IPS DF 4.7 (cell line): Measurements from ENCODE around the gene UBE2O.

Source experiments
- DNase-seq: peaks from one replicate; pipeline ENCODE4 v3.0.0-alpha.2; 2013; ENCODE audit warnings: low spot score; ENCODE audit errors: extremely low read depth

The UBE2O gene

DNA sequence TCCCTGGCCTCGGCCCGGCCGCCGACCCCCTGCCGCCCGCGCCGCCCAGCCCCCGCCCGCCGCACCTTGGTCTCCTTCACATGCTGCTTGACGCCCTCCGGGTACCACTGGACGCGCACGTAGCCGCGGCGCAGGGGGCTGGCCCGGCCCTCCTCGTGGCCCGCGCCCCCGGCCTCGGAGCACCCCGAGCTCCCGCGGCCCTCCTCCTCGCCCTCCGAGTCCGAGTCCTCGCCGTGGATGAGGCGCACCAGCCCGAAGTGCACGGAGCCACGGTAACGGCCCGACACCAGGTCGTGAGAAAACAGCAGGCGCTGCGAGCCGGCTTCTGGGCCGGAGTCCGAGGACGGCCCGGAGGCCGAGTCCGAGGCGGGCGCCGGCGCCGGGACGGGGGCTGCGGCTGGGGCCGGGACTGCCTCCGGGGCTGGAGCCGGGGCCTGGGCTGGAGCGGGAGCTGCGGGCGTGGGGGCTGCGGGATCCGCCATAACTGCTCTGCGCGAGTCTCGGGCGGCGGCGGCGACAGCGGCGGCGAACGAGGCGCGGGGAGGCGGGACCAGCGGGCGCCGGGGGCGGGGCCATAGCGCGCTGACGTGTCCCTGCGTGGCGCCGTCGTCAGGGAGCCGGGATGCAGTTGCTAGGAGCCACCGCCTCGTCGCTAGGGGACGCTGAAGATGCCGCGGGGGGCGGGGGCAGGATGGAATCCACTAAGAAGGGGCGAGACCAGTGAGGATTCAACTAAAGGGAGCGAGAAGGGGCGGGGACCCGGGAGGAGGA lies at the start of gene UBE2O:
TSS of gene UBE2O (minus strand) at position 493 of the 771 bp plus-strand sequence. CDS start at position 482, 11 bp downstream.
- no peak for DNase-seq

DNA sequence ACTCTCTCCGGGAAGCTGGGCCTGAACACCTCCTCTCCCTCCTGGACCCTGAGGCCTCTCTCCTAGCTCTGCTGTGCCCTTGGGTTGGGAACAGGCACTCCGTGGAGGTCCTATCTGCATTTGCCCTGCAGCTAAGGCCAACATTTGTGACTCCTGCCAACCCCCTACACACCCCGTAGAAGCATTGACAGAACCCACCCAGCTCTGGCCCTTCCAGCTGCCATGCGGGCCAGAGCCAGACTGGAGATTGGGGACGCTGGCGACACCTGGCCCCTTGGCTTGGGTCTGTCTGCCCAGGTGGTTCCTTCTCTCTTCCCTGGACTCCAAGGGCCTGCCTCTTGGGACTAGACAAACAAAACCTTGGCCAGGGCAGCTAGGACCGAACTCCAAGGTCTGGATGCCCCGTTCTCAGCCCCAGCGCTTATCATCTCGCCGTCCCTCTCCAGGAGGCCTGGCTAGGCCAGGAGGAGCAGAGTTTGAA lies 48.9 kb upstream of the UBE2O start:
- no peak for DNase-seq

DNA sequence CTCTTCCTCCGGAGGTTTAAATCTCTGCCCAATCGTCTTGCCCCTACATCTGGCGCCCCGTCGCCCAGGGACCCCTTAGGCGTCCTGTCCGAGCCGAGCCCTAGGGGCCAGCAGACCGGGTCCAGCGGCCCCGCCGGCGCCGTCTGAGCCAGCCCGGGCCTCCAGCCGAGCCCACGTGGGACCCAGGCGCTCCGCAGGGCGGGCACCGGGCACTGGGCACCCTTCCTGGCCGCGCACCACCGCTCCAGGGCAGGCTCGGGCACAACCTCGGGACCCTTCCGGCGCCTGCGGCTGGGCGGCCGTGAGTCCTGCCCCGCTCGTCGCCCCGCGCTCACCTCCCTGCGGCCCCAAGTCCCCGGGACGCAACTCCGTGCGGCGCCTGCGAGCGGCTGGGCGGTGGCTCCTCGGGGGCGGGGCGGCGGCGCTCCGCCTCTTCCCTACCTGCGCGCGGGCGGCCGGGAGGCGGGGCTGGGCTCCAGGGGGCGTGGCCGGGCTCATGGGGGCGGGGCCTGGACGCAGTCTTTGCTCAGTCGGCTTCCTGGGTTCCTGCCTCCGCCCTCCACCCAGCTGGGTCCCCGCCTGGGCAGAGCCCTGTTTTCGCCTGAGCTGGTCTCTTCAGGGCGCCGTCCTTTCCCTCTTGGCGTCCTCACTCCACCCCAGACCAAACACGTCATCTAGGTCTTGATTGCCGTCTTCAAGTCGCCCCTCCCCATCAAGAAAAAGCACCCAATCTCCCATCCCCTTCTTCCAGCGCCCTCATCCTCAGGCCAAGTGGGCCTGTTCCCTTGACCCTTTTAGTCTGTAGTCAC lies 48.3 kb upstream of the UBE2O start, which contains the start of gene RHBDF2:
TSS of gene RHBDF2 (minus strand) at position 406 of the 809 bp plus-strand sequence. CDS start 19,899 bp downstream, outside the sequence.
- DNase-seq = no peak

- no peak for DNase-seq
These were observed 47.7 kb upstream of the UBE2O start for GRCh38 chr17:76500747-76501017.

DNA sequence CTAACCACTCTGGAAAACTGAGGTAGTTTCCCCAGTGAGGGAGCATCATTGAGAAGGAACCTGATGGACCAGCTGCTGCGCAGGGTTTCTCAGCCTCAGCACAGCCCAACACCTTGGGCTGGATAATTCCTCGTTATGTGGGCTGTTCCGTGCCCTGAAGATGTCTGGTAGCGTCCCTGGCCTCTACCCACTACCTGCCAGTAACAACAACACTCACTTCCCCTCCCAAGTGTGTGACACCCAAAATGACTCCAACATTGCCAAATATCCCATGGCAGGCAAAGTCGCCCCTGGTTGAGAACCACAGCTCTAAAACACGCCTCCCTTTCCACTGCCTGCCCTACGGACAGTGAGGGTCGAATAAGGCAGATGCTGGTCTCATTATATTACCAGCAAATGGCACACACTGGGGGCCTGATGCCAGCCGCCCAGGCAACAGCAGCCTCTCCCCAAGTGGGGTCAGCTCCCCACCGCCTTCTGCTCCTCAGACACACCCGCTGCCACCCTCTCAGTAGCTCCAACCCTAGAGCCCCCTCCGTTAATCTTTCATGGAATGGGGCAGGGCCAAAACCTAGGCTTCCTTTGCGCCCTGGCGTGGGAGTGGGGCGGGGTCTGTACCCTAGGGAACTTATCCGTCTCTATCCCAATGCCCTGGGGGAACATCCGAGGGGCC lies 47.3 kb upstream of the UBE2O start:
- no peak for DNase-seq

GRCh38 chr17:76499267-76499667 lies 46.3 kb upstream of the UBE2O start:
- DNase-seq = no peak

DNA sequence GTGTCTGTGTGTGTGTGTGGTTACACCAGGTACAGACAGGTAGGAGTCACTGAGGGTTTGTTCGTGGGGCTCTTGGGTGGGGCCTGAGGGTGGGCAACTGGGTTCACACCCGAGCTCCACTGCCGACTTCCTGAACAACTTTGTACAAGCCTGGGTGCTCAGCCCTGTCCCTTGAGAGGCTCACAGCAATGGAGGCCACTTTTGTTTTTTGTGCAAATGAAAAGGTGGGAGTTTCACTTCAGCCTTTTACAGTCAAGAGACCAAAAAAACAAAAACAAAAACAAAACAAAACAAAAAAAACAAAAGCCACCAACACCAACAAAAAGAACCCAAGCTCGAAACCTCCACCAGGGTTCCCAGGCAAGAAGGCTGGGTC lies 45.9 kb upstream of the UBE2O start:
- DNase-seq = no peak

- DNase-seq = no peak
These were observed 45.3 kb upstream of the UBE2O start for GRCh38 chr17:76497979-76498875.

DNA sequence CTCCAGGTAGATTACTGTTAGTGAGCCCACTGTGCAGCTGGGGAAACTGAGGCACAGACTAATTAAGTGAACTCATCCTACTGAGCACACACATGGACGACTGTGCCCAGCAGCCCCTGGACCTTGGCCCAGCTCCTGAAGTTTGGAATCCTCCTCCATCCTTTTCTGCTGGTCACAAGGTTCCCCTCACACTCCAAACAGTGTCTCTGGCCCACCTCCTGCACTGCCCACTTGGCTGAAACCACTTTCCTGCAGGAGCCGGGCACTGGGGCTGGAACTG lies 44.7 kb upstream of the UBE2O start:
- no peak for DNase-seq

DNA sequence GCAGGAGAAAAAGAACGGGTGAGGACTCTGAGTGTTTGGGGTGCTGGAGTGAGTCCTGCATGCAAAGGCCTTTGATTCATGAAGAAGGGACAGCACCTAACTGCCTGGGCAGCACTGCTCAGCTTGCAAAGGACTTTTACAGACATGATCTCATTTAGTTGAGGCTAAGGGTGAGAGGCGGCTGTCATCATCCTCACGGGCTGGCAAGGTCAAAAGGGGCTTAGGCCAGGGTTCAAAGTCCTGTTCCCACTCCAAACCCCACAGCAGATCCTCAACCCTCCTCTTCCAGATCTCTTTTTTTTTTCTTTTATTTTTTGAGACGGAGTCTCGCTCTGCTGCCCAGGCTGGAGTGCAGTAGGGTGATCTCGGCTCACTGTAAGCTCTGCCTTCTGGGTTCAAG lies 43.5 kb upstream of the UBE2O start:
- DNase-seq = no peak

DNA sequence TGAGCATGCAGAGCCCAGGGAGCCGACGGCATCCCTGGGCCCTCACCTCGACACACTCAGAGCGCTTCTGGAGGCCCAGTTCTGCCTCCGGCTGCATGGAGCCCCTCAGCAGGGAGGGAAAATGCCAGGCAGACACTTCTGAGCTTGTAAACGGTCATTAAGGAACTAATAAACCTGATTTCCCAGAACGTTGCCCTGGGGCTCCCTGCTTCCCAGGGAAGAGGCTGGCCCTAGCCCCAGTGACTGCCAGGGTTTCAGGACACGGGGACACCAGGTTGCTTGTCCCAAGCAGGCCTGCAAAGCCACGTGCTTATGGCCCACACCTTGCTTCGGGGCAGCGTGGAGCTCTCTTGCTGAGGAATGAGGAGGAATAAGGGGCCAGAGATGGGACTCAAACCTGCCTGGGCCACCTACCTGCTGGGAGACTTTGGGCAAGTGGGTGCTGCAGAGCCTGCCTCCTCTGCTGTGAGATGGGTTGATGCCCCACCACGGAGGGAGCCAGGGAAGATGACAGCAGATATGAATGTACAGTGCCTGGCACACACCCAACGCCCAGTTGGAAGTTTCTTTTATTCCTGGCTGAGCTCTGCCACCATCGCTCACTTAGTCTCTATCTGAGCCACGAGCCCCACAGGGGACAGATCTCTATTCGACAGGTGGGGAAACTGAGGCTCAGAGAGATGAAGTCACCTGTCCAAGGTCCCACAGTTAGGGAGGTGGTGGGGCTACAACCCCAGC lies 42.9 kb upstream of the UBE2O start:
- no peak for DNase-seq

DNA sequence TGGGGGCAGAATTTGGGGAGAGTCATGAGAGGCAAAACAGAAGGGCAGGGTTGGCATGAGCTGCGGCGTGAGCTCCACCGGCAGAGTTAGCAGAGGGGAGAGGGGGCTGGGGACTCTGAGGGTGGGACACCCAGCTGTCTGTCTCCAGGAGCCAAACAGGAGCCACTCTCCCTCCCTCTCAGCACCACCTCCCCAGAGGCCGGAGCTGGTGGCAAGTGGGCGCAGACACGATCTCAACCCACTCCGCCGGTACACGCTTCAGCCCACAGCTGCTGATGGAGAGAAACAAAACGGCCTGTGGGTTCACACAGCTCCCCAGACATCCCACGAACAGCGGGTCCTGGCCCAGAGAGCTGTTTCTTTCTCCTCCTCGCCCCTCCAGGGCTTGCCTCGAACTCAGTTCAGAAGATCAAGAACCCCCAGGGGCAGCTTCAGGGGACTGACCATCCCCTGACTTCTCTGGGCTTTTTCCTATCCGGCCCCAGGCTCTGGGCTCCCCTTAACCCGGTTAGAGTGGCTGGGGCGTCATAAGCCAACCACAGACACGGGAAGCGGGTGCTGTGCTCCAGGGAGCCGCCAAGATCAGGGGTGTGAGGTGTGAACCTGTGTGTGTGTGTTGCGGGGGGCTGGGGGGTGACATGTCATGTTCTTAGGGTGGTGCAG lies 40.7 kb upstream of the UBE2O start:
- no peak for DNase-seq

- DNase-seq = no peak
These were observed 40.1 kb upstream of the UBE2O start for GRCh38 chr17:76492989-76493501.

DNA sequence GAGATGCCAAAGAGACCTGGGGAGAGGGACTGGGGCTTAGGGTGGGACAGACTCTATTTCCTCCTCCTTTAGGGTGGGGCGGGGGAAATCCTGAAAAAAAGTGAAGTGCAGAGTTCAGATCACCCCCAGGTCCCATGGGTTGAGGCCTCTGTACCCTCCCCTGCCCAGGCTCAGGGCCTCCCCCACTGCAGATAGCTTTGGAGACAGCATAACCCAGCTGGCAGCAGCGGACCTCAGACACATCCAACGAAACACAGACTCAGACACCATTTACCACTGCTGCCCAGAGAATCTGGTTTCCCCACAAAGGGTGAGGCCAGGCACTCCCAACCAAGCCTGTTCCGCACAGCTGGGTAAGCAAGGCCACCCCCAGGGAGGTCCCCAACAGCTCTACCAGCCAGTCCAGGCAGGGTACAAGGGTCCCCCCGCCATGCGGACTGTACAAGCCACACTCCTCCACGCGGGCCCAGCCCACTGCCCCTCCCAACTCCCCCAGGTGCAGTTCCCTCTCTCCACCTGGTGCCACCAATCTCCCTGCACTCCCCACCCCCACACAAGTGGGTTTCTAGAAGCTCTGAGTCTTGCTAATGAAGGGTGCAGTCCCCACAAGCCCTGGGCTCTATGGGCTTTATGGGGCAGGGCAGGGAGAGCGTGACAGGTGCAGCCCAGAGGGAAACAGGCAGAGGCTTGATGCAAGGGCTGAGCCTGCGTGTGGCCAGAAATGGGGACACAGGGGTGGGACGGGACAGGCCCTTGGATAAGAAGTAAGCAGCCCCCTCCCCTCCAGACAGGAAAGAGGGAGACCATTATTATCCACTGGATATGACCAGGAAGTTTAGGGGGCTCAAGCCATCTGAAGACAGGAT lies 39.4 kb upstream of the UBE2O start:
- no peak for DNase-seq

DNA sequence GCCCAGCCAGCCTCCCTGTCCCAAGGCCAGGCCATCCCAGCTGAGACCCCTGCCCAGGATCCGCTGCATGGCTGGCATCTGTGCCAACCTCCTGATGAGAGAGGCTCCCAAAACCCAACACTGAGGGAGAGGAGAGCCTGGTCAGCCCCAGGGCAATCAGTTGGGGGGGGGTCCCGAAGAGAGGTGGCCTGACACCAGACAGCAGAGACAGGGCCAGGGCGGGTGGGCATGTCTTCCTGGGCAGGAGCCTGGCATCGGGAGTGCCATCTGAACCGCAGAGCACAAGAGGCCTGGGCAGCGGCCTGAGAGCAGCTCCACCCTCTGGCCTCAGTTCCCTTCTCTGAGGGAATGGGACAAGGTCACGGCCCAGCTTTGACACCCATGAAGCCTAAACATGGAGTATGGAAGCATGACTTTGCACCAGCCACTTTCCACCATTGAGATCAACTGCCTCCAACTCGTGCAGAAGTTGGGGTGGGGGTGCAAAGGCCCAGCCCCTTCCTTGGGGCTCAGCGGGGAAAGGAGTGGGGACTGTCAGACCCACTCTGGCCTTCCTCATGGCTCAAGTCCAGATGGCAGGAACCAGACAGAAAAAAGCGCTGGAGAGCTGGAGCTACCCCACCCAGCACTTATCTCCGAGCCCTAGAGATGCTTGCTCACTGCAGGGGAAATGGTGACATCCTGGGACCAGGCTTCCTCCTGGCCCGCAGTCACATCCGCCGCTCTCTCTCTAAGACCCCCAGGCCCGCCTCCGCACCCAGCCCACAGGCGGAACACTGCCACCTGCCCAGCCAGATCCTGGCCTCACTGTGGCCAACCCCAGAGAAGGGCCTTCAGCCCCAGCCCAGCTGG lies 38.5 kb upstream of the UBE2O start:
- DNase-seq = no peak

- no peak for DNase-seq
These were observed 37.3 kb upstream of the UBE2O start for GRCh38 chr17:76490112-76490710.

- DNase-seq = no peak
These were observed 34.7 kb upstream of the UBE2O start for GRCh38 chr17:76487451-76488192.
